HepG2 (cell line): Measurements from ENCODE around the gene IFIT1. TPM values are rescaled to one million over a fixed set of nuclear protein-coding genes. Genes with fewer than 3 reads are reported as not detected.

Experiments used
- ATAC-seq: fragments of 200-7000 bp; cut with Tn5 transposase; 3 replicates; pipeline ENCODE4 v1.9.1; 2020; ENCODE audit warnings: mild to moderate bottlenecking, moderate library complexity
- BruUV-seq: library from RNA; stranded (reverse); fragments of 400-500 nt; replicated peaks from 2 replicates; lab custom pipeline; 2021; lab: Mats Ljungman, UMichigan
- CTCF ChIA-PET: fragments of 300-600 bp; formaldehyde crosslinking; extraction: SDS; loops from one replicate; lab custom pipeline; 2021; ENCODE audit warnings: low total read pairs, inconsistent platforms, low intra/inter-chr PET ratio; lab: Yijun Ruan, JAX
- POLR2A ChIA-PET: fragments of 350-600 bp; sonication (Branson Sonifier 250); formaldehyde crosslinking; loops from one replicate; lab custom pipeline; 2020; ENCODE audit warnings: antibody characterized with exemption, inconsistent platforms; lab: Yijun Ruan, JAX
- DNase-seq: peaks from one replicate; pipeline ENCODE4 v3.0.0-alpha.2; 2015; ENCODE audit warnings: low spot score
- FAIRE-seq: peaks from 3 replicates; lab custom pipeline; 2011; peaks lifted over from hg19 to GRCh38; lab: Jason Lieb, UNC
- H2AFZ ChIP-seq: one replicate; pipeline ENCODE4 v1.6.1; 2011; ENCODE audit warnings: low read length, inconsistent platforms
- H3K27ac ChIP-seq: fragments of 300-600 bp; 3 replicates; pipeline ENCODE4 v1.8.0; 2011; ENCODE audit warnings: mixed run types, mild to moderate bottlenecking, mixed read lengths, low read length, inconsistent platforms; ENCODE audit not compliant: insufficient read depth; ENCODE audit errors: extremely low read length
- H3K27me3 ChIP-seq, 2 experiments: fragments of 200-600 bp in 1 of 2; 2 replicates in 1 of 2; 3 replicates in 1 of 2; pipeline versions ENCODE4 v1.6.0 to v1.8.0; 2011; ENCODE audit warnings: low read length in 2 of 2, mild to moderate bottlenecking in 2 of 2, moderate library complexity in 2 of 2, inconsistent platforms in 1 of 2; ENCODE audit not compliant: insufficient read depth in 2 of 2, control insufficient read depth in 1 of 2
- H3K36me3 ChIP-seq, 2 experiments: fragments of 200-600 bp in 1 of 2; replicated peaks in 1 of 2; 2 replicates in 1 of 2; 3 replicates in 1 of 2; pipeline versions ENCODE4 v1.5.1 to v1.8.0; 2011; ENCODE audit warnings: low read length in 2 of 2, inconsistent platforms in 1 of 2; ENCODE audit not compliant: insufficient read depth in 2 of 2, control insufficient read depth in 1 of 2
- H3K4me1 ChIP-seq: 2 replicates; pipeline ENCODE4 v1.5.1; 2012; ENCODE audit warnings: low read length, inconsistent platforms; ENCODE audit not compliant: insufficient read depth
- H3K4me2 ChIP-seq: 2 replicates; pipeline ENCODE4 v1.6.0; 2011; ENCODE audit warnings: low read depth, low read length, inconsistent platforms
- H3K4me3 ChIP-seq, 3 experiments: fragments of 200-600 bp in 1 of 3; sonication (generic), shearing (Covaris generic) in 1 of 3; replicated peaks in 1 of 3; 2 replicates each; pipeline ENCODE4 v1.5.1; 2011 to 2016; ENCODE audit warnings: low read length in 3 of 3, inconsistent platforms in 2 of 3, low read depth in 2 of 3, mild to moderate bottlenecking in 2 of 3, control low read depth in 1 of 3, mixed read lengths in 1 of 3; ENCODE audit not compliant: insufficient read depth in 1 of 3
- H3K79me2 ChIP-seq: one replicate; pipeline ENCODE4 v1.6.1; 2011; ENCODE audit warnings: low read length, inconsistent platforms; ENCODE audit not compliant: insufficient read depth
- H3K9ac ChIP-seq: 2 replicates; pipeline ENCODE4 v1.6.0; 2011; ENCODE audit warnings: mild to moderate bottlenecking, low read depth, low read length, inconsistent platforms; ENCODE audit not compliant: insufficient read depth
- H3K9me3 ChIP-seq: 2 replicates; pipeline ENCODE4 v1.5.1; 2012; ENCODE audit warnings: mild to moderate bottlenecking, low read length
- H4K20me1 ChIP-seq: 2 replicates; pipeline ENCODE4 v1.6.0; 2011; ENCODE audit warnings: inconsistent platforms, mild to moderate bottlenecking, low read length, moderate library complexity; ENCODE audit not compliant: insufficient read depth
- DZIP1 ChIP-seq: sonication (generic); formaldehyde crosslinking; IDR thresholded peaks from 2 replicates; pipeline ENCODE4 v1.5.0; 2020; ENCODE audit warnings: mild to moderate bottlenecking, missing genetic modification reagents
- EZH2 ChIP-seq: conservative IDR thresholded peaks from 2 replicates; pipeline ENCODE4 v1.6.1; 2012; ENCODE audit warnings: mild to moderate bottlenecking, low read depth, low read length, moderate library complexity
- HOXA3 ChIP-seq: sonication (generic); formaldehyde crosslinking; IDR thresholded peaks from 2 replicates; pipeline ENCODE4 v1.5.0; 2020; ENCODE audit warnings: missing genetic modification reagents
- RBAK ChIP-seq: sonication (generic); formaldehyde crosslinking; IDR thresholded peaks from 2 replicates; pipeline ENCODE4 v1.5.1; 2020; ENCODE audit warnings: mild to moderate bottlenecking, missing genetic modification reagents
- SALL2 ChIP-seq: sonication (generic); formaldehyde crosslinking; IDR thresholded peaks from 2 replicates; pipeline ENCODE4 v1.8.1; 2023; ENCODE audit warnings: mild to moderate bottlenecking, missing genetic modification reagents, inconsistent platforms
- STAT5B ChIP-seq: sonication (generic); formaldehyde crosslinking; IDR thresholded peaks from 2 replicates; pipeline ENCODE4 v1.4.0; 2020; ENCODE audit warnings: missing genetic modification reagents
- TMF1 ChIP-seq: sonication (generic); formaldehyde crosslinking; IDR thresholded peaks from 2 replicates; pipeline ENCODE4 v1.8.1; 2022; ENCODE audit warnings: low read depth, missing genetic modification reagents
- ZBTB20 ChIP-seq: sonication (generic); formaldehyde crosslinking; IDR thresholded peaks from 2 replicates; pipeline ENCODE4 v1.8.1; 2023; ENCODE audit warnings: missing genetic modification reagents, low read depth, mild to moderate bottlenecking, borderline replicate concordance
- ZNF24 ChIP-seq: fragments of 450-650 bp; IDR thresholded peaks from 2 replicates; pipeline ENCODE4 v1.6.1; 2017; ENCODE audit warnings: antibody characterized with exemption, mild to moderate bottlenecking
- ZNF337 ChIP-seq: sonication (generic); formaldehyde crosslinking; IDR thresholded peaks from 2 replicates; pipeline ENCODE4 v1.5.1; 2020; ENCODE audit warnings: missing genetic modification reagents, low read depth, mild to moderate bottlenecking, borderline replicate concordance
- WGBS: methylation state at CpG from one replicate; pipeline ENCODE4 v1.1.6; 2017; ENCODE audit warnings: low lambda C conversion rate; 5-methylcytosine and 5-hydroxymethylcytosine counted together
- in situ Hi-C: cut with HindIII; loops from 2 replicates; pipeline ENCODE4 v1.10.0; 2017; ENCODE audit warnings: low pct_unique_long_range_greater_than_20kb; ENCODE audit not compliant: extremely low pct_ligation_motif_present
- intact Hi-C: fragments of 100-400 bp; cut with micrococcal nuclease; formaldehyde crosslinking; loops from one replicate; pipeline ENCODE4 v1.10.0; 2022; ENCODE audit not compliant: unreplicated experiment
- polyA plus RNA-seq, 8 experiments: library from polyadenylated mRNA; depleted of rRNA in 3 of 8; stranded (reverse) in 7 of 8; unstranded in 1 of 8; fragments of >200 nt; fragmentation: Illumina TruSeq in 4 of 8; extraction: Trizol in 4 of 8; gene quantifications; 2 replicates each; pipeline versions ENCODE4 v1.2.1 to v1.2.3, GENCODE V29; 2011 to 2016; ENCODE audit warnings: low read depth in 4 of 8, missing spikeins in 1 of 8, mixed read lengths in 1 of 8; ENCODE audit not compliant: insufficient read depth in 1 of 8
- total RNA-seq, 5 experiments: library from RNA; depleted of rRNA; stranded (reverse); fragments of >200 nt; fragmentation: Illumina TruSeq; extraction: Trizol; gene quantifications; 2 replicates each; pipeline ENCODE4 v1.2.3, GENCODE V29; 2016; ENCODE audit warnings: low read depth in 1 of 5
- TF ChIP-seq, protein P1 (sequence below): IDR thresholded peaks from 2 replicates; pipeline ENCODE4 v1.6.1; 2016; ENCODE audit warnings: low read depth

The IFIT1 gene
- total and polyA plus RNA-seq, 2 of the 13 experiments (the other 11 are each of a cell fraction or from before 2014, with no cell fraction given): 1.5 to 5.5 TPM

DNA sequence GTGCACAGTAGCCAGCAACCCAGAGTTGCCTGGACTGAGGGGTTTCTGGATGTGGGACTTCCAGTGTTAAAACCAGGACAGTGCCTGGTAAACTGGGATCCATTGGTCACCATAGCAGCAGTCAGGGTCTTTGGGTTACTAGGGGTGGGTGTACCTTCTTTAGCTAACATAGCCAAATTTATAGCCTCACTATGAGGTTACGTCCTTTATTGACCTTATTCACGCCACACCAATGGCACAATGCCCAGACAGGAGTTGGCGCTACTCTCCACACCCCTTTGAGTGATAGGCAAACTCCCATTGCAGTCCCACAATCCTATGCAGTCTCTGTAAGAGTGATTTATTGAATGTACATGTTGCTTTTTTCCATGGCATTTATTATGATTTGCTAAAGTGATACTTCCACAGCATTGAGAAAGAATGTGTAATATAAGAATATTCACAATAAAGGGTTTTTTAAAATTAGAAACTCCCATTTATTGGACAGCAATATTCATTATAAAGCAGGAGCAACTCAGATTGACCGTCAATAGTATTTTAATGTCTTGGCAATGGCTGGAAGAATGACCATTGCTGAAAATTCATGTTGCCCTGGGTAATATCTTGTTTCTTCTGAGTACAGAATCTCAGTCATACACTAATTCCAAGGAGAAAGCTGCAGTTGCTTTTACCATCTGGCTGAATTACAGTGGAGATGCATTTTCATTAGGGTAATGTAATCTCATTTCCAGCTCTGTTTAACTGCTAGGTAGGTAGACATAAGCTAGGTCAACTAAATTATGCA is 48.0 kb downstream of the IFIT1 start:
- H3K4me2 ChIP-seq: no peak overlapping the region
- POLR2A ChIA-PET: no interaction called here
- intact Hi-C loops: no loop called here
- no peak for DNase-seq
- no peak overlapping the region for H3K4me3 ChIP-seq
- TF ChIP-seq, protein P1, sequence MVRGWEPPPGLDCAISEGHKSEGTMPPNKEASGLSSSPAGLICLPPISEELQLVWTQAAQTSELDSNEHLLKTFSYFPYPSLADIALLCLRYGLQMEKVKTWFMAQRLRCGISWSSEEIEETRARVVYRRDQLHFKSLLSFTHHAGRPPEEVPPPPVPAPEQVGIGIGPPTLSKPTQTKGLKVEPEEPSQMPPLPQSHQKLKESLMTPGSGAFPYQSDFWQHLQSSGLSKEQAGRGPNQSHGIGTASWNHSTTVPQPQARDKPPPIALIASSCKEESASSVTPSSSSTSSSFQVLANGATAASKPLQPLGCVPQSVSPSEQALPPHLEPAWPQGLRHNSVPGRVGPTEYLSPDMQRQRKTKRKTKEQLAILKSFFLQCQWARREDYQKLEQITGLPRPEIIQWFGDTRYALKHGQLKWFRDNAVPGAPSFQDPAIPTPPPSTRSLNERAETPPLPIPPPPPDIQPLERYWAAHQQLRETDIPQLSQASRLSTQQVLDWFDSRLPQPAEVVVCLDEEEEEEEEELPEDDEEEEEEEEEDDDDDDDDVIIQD (CRISPR knock-in tag): no peak
- TF ChIP-seq ZNF24 (no peak), SALL2 (CRISPR knock-in tag) (no peak), TMF1 (no peak), DZIP1 (CRISPR knock-in tag) (no peak), EZH2 (no peak), ZBTB20 (CRISPR knock-in tag) (no peak), HOXA3 (no peak), STAT5B (no peak), RBAK (CRISPR knock-in tag) (no peak), ZNF337 (CRISPR knock-in tag) (no peak)
- TF ChIP-seq, all 625 proteins: peak for 0
- no TSS peak for BruUV-seq
- no peaks in the 10 kb centered on the region for H3K79me2 ChIP-seq
- in situ Hi-C loops: no loop called here
- ATAC-seq: no peak
- H4K20me1 ChIP-seq: no peaks in the 10 kb centered on the region
- no peaks in the 10 kb centered on the region for H3K36me3 ChIP-seq
- H3K27ac ChIP-seq: no peak overlapping the region
- no peak for FAIRE-seq
- peaks cover 13% of the 10 kb centered on the region for H3K9me3 ChIP-seq
- CTCF ChIA-PET: no interaction called here
- H3K4me1 ChIP-seq: peaks cover 10% of the 10 kb centered on the region
- no peak overlapping the region for H3K9ac ChIP-seq
- 19% methylated on average over 4 of the region's 4 CpGs for WGBS
- H2AFZ ChIP-seq: no peak overlapping the region
- 0 out of 5 replicates have a peak, but pooled peaks cover 0 to 5% of the 10 kb centered on the region in 2 experiments for H3K27me3 ChIP-seq
